HUES48 (cell line): ENCODE data around the gene TBC1D10A.

Source experiments
- H3K27ac ChIP-seq: one replicate; pipeline ENCODE4 v1.7.0; 2013; ENCODE audit warnings: low read depth, low read length, inconsistent platforms
- H3K27me3 ChIP-seq: 2 replicates; pipeline ENCODE4 v1.6.1; 2013; ENCODE audit warnings: mild to moderate bottlenecking, low read length; ENCODE audit not compliant: control insufficient read depth, insufficient read depth
- H3K36me3 ChIP-seq: 2 replicates; pipeline ENCODE4 v1.6.1; 2013; ENCODE audit warnings: low read length; ENCODE audit not compliant: control insufficient read depth, insufficient read depth
- H3K4me1 ChIP-seq: 2 replicates; pipeline ENCODE4 v1.6.1; 2013; ENCODE audit warnings: mild to moderate bottlenecking, low read length; ENCODE audit not compliant: control insufficient read depth, insufficient read depth
- H3K4me3 ChIP-seq: 2 replicates; pipeline ENCODE4 v1.5.1; 2013; ENCODE audit warnings: mild to moderate bottlenecking, low read depth, low read length
- H3K9ac ChIP-seq: 2 replicates; pipeline ENCODE4 v1.6.1; 2013; ENCODE audit warnings: mild to moderate bottlenecking, low read depth, low read length, moderate library complexity
- H3K9me3 ChIP-seq: 2 replicates; pipeline ENCODE4 v1.6.1; 2013; ENCODE audit warnings: low read length; ENCODE audit not compliant: control insufficient read depth, insufficient read depth

TBC1D10A gene

DNA sequence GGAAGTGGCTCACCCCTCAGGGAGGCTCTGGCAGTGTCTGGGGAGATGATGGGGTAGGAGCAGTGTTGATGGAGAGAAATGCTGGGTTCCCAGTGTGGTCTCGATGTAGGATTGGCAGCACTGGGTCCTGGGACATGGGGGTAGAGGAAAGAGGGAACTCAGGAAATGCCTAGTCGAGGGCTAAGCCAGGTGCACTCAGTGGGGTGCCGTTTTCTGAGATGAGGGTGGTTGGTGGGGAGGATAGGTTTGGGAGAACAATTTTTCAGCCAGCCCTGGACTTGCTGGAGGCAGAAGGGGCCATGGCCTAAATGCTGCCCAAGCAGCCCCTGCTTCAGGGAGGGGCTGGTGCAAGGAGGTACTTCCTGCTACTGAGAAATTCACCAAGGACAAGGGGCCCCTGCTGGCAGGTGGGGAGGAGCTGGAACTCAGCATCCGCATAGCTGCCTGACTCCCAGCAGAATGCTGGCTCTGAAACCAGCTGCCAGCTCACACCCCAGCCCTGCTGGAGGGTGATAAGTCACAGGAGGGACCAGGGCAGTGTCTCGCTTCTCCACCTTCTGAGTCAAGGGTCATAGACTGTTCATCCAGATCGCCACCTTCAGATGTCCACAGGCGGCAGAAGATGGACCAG lies 36.0 kb upstream of the TBC1D10A start:
- Histone ChIP-seq H3K36me3 (0 out of 2 replicates have a peak, but pooled peaks cover 7% of the 10 kb centered on the region), H3K4me3 (no peak overlapping the region), H3K27ac (peak overlapping the region; percentile 50), H3K4me1 (peaks cover 20% of the 10 kb centered on the region), H3K9me3 (no peaks in the 10 kb centered on the region), H3K27me3 (no peaks in the 10 kb centered on the region), H3K9ac (no peak overlapping the region)

DNA sequence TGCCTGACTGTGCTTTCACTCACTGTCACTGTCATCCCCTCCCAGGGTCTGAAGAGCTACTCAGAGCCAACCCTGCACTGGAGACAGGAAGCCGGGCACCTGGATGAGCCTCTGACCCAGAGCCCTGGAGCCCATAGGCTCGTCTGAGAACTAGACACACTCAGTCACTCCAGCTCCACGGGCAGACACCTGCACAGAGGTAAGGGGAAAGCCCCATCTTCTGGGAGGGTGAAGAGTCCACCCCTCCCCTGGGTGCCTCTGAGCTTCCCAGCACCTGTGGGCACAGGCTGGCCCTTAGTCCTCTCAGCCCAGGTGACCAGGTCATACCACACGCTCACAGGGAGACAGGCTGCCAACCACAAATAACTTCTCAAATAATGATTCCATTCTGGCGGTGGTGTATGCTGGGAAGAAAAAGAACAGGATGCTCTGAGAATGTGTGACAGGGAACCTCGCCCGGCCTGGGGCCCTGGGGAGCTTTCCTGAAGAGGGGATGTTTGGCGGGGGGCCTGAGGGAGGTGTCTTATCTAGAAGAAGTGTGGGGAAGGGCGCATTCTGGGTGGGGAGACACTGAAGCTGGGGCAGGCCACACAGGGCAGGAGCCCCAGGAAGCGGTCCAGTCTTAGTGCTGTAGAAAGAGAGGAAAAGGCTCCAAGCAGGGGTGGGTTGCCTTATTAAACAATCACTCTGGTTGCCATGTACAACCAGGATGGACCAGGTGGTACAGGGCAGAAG lies 35.3 kb upstream of the TBC1D10A start:
- Histone ChIP-seq H3K4me3 (no peak overlapping the region), H3K9me3 (no peaks in the 10 kb centered on the region), H3K27ac (peak overlapping the region; percentile 27), H3K36me3 (0 out of 2 replicates have a peak, but pooled peaks cover 7% of the 10 kb centered on the region), H3K9ac (no peak overlapping the region), H3K4me1 (peaks cover 22% of the 10 kb centered on the region), H3K27me3 (no peaks in the 10 kb centered on the region)

- Histone ChIP-seq H3K27ac (no peak overlapping the region), H3K9ac (no peak overlapping the region), H3K36me3 (peaks cover 14% of the 10 kb centered on the region), H3K9me3 (no peaks in the 10 kb centered on the region), H3K4me1 (peaks cover 22% of the 10 kb centered on the region), H3K27me3 (no peaks in the 10 kb centered on the region), H3K4me3 (no peak overlapping the region; the same call in 1 of the 2 replicates)
Measured at GRCh38 chr22:30358541-30358940, 31.8 kb upstream of the TBC1D10A start.

DNA sequence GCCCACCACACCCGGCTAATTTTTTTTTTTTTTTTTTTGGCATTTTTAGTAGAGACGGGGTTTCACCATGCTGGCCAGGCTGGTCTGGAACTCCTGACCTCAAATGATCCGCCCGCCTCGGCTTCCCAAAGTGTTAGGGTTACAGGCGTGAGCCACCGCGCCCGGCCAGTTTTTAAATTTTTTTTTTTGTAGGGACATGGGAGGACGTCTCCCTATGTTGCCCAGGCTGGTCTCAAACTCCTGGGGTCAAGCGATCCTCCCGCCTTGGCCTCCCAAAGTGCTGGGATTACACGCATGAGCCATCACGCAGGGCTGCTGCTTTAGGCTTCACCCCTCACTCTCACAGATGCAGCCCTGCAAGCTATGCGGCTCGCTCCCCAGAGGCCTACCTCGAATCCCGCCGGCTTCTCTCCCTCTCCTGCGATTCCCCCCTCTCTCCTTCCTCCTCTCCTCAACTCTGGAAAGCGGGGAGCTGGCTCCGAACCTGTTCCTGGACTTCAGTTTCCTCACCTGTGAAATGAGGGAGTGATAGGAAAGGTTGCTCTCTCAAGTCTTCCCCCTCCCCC lies 31.0 kb upstream of the TBC1D10A start:
- peaks cover 14% of the 10 kb centered on the region for H3K4me1 ChIP-seq
- no peaks in the 10 kb centered on the region for H3K27me3 ChIP-seq
- no peaks in the 10 kb centered on the region for H3K9me3 ChIP-seq
- peaks cover 17% of the 10 kb centered on the region for H3K36me3 ChIP-seq
- H3K27ac ChIP-seq, result no peak overlapping the region
- H3K9ac ChIP-seq, result no peak overlapping the region
- H3K4me3 ChIP-seq, result peak overlapping the region; percentile 79

DNA sequence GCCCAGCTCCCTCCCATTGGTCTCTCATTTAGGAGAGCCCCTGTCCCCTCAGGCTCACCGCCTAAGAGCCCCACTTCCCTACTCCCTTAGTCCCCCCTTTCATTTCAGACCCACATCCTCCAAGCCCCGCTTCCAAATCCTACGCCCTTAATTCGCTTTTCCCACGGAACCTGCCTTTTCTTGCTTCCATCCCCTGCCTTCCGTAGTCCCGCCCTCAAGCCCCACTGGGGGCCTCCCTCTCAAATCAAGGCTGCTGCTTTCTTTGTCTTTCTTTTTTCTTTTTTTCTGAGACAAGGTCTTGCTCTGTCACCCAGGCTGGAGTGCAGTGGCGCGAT lies 30.5 kb upstream of the TBC1D10A start:
- Histone ChIP-seq H3K27me3 (no peaks in the 10 kb centered on the region), H3K4me3 (peak overlapping the region; percentile 79), H3K36me3 (peaks cover 23% of the 10 kb centered on the region), H3K9me3 (no peaks in the 10 kb centered on the region), H3K4me1 (peaks cover 10% of the 10 kb centered on the region), H3K27ac (peak overlapping the region; percentile 99), H3K9ac (peak overlapping the region; percentile 93; the same call in 1 of the 2 replicates)

DNA sequence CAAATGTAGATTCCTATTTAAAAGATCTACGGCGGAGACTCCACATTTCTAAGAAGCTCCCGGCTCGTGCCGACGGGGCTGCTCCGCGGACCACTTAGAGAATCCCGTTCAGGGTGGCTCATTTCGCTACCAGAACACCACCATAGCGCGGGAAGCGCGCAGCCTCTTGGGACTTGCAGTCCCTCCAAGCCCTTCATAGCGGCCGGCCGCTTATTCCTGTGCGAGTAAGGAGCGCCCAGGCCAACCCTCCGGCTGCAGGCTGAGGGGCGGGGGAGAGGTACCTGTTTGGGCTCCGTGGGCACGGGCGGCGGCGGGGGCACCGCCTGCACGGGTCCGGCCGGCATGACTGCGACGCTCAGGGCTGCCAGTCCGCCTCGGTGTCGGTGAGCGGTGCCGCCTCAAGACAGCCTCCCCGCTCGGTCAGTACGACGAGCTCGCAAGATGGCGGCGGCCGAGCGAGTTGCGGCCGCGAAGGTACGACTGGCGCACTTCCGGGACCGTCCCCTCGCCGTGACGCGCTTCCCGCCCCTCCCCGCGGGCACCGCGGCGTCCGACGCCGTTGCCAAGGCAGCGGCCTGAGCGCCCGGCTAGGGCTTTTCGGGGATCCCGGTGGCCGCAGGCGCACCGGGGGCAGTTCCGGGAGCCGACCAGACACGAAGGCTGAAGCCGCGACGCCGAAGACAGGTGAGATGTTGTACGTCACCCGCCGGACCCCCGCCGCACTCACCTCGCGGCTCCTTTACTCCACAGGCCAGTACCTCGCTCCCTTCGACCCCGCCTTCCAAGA lies 29.9 kb upstream of the TBC1D10A start, which contains the start of the genes CCDC157 and SF3A1:
Gene CCDC157, plus strand, starts transcription at position 559 of the 787 bp plus-strand sequence. CDS start 8,994 bp downstream, outside the sequence.
Gene SF3A1, minus strand, starts transcription at position 446 of the 787 bp plus-strand sequence. Its CDS starts 102 bp downstream, at position 344.
- H3K27me3 ChIP-seq, result no peaks in the 10 kb centered on the region
- H3K9me3 ChIP-seq, result no peaks in the 10 kb centered on the region
- H3K4me3 ChIP-seq, result peak within 1 kb of the TSS; percentile 79
- H3K36me3 ChIP-seq, result peaks cover 28% of the 10 kb centered on the region
- peak within 1 kb of the TSS; percentile 99 for H3K27ac ChIP-seq
- H3K9ac ChIP-seq, result peak within 1 kb of the TSS; percentile 93
- H3K4me1 ChIP-seq, result peaks cover 10% of the 10 kb centered on the region

- H3K36me3 ChIP-seq, result peaks cover 48% of the 10 kb centered on the region
- no peak overlapping the region for H3K9ac ChIP-seq
- H3K9me3 ChIP-seq, result no peaks in the 10 kb centered on the region
- no peak overlapping the region for H3K4me3 ChIP-seq
- H3K4me1 ChIP-seq, result peaks cover 10% of the 10 kb centered on the region
- H3K27me3 ChIP-seq, result no peaks in the 10 kb centered on the region
- no peak overlapping the region for H3K27ac ChIP-seq
Measured at GRCh38 chr22:30354644-30355043, 27.9 kb upstream of the TBC1D10A start.

- H3K9ac ChIP-seq, result no peak overlapping the region
- H3K27me3 ChIP-seq, result no peaks in the 10 kb centered on the region
- H3K9me3 ChIP-seq, result no peaks in the 10 kb centered on the region
- no peaks in the 10 kb centered on the region; the same call in 1 of the 2 replicates for H3K4me1 ChIP-seq
- peaks cover 76% of the 10 kb centered on the region for H3K36me3 ChIP-seq
- no peak overlapping the region for H3K27ac ChIP-seq
- no peak overlapping the region for H3K4me3 ChIP-seq
Measured at GRCh38 chr22:30351226-30351625, 24.5 kb upstream of the TBC1D10A start.

DNA sequence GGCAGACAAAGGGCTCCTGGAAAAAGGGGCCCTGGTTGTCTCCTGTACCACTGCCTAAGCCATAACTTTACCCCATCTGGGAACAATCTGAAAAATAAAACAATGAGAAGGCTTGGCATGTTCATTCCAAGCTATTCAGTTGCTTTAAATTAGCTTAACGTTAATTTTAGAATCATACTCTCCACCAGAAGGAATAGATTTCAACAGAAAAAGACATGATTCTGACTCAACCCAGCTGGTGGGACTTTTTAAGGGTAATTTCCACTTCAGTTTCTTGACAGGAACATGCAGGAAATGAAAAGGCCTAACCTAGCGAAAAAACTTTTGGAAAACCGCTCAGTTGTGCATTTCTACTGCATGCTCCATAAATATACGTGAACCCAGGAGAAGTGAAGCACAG lies 22.1 kb upstream of the TBC1D10A start:
- no peaks in the 10 kb centered on the region for H3K9me3 ChIP-seq
- H3K9ac ChIP-seq, result no peak overlapping the region
- H3K27me3 ChIP-seq, result no peaks in the 10 kb centered on the region
- H3K27ac ChIP-seq, result no peak overlapping the region
- H3K4me1 ChIP-seq, result no peaks in the 10 kb centered on the region
- no peak overlapping the region for H3K4me3 ChIP-seq
- peaks cover 93% of the 10 kb centered on the region for H3K36me3 ChIP-seq

- Histone ChIP-seq H3K4me3 (no peak overlapping the region), H3K36me3 (peaks cover 94% of the 10 kb centered on the region), H3K9me3 (no peaks in the 10 kb centered on the region)
Measured at GRCh38 chr22:30348404-30348803, 21.7 kb upstream of the TBC1D10A start.

More at GRCh38 chr22:30348404-30348803, 21.7 kb upstream of the TBC1D10A start:
- no peaks in the 10 kb centered on the region for H3K4me1 ChIP-seq
- H3K27me3 ChIP-seq, result no peaks in the 10 kb centered on the region
- no peak overlapping the region for H3K9ac ChIP-seq
- H3K27ac ChIP-seq, result no peak overlapping the region
